Gastroesophageal sphincter (tissue), 3 donors: ENCODE measurements around the gene PCDH12.

Source experiments
- CTCF ChIP-seq, 4 experiments: fragments of 200-600 bp in 2 of 4; fragments of 450-650 bp in 2 of 4; sonication (generic) in 1 of 4; IDR thresholded peaks; one replicate each; pipeline ENCODE4 v1.5.1; 2017 to 2019; ENCODE audit warnings: antibody characterized with exemption in 4 of 4, mild to moderate bottlenecking in 2 of 4, moderate library complexity in 2 of 4
- EP300 ChIP-seq: sonication (generic); formaldehyde crosslinking; IDR thresholded peaks from one replicate; pipeline ENCODE4 v1.6.1; 2017; ENCODE audit warnings: antibody characterized with exemption, mild to moderate bottlenecking
- POLR2A ChIP-seq, 2 donors: fragments of 450-650 bp; IDR thresholded peaks; one replicate each; pipeline ENCODE4 v1.6.1; 2017; ENCODE audit warnings: antibody characterized with exemption in 2 of 2, mild to moderate bottlenecking in 2 of 2, moderate library complexity in 1 of 2
- POLR2AphosphoS5 ChIP-seq: sonication (generic); formaldehyde crosslinking; IDR thresholded peaks from one replicate; pipeline ENCODE4 v1.6.1; 2017; ENCODE audit warnings: antibody characterized with exemption

GRCh38 chr5:141904551-141904950 is 53.5 kb downstream of the PCDH12 start:
- TF ChIP-seq POLR2A (IDR thresholded peaks at IDR 0.05) (no peak), CTCF (IDR thresholded peaks at IDR 0.05) (no peak), EP300 (no peak), POLR2AphosphoS5 (no peak)
